IMR-90 (cell line): ENCODE data around the gene PIGP. TPM values are rescaled to one million over a fixed set of nuclear protein-coding genes. Genes with fewer than 3 reads are reported as not detected.

Source experiments
- ATAC-seq: fragments of 200-7000 bp; cut with Tn5 transposase; 2 replicates; pipeline ENCODE4 v1.9.1; 2020; ENCODE audit warnings: low read depth, mild to moderate bottlenecking, moderate library complexity
- BruUV-seq: library from RNA; stranded (reverse); fragments of 400-500 nt; replicated peaks from 2 replicates; lab custom pipeline; 2021; lab: Mats Ljungman, UMichigan
- CTCF ChIA-PET: fragments of 300-600 bp; formaldehyde crosslinking; extraction: SDS; loops from one replicate; lab custom pipeline; 2021; ENCODE audit warnings: antibody characterized with exemption; lab: Yijun Ruan, JAX
- POLR2A ChIA-PET: fragments of 300-600 bp; sonication (Branson Sonifier 250); formaldehyde crosslinking; loops from one replicate; lab custom pipeline; 2022; ENCODE audit warnings: antibody characterized with exemption; ENCODE audit not compliant: unreplicated experiment; lab: Charles Lee
- DNase-seq: peaks from one replicate; pipeline ENCODE4 v3.0.0; 2013
- H2AFZ ChIP-seq: replicated peaks from 2 replicates; pipeline ENCODE3; 2013; ENCODE audit warnings: low read length, mild to moderate bottlenecking; ENCODE audit not compliant: poor library complexity
- H2AK5ac ChIP-seq: 2 replicates; pipeline ENCODE4 v1.6.1; 2013; ENCODE audit warnings: low read depth, low read length, inconsistent platforms
- H2AK9ac ChIP-seq: replicated peaks from 2 replicates; pipeline ENCODE3; 2013; ENCODE audit warnings: mild to moderate bottlenecking, low read depth, low read length, moderate library complexity; ENCODE audit not compliant: poor library complexity
- H2BK120ac ChIP-seq: 2 replicates; pipeline ENCODE4 v1.6.1; 2013; ENCODE audit warnings: low read depth, low read length, inconsistent platforms
- H2BK15ac ChIP-seq: 3 replicates; pipeline ENCODE4 v1.6.1; 2013; ENCODE audit warnings: low read depth, low read length, inconsistent platforms
- H2BK20ac ChIP-seq: 2 replicates; pipeline ENCODE4 v1.6.1; 2013; ENCODE audit warnings: low read depth, mild to moderate bottlenecking, inconsistent platforms, low read length, moderate library complexity
- H2BK5ac ChIP-seq: 2 replicates; pipeline ENCODE4 v1.6.1; 2013; ENCODE audit warnings: mild to moderate bottlenecking, low read depth, low read length, inconsistent platforms; ENCODE audit not compliant: poor library complexity, severe bottlenecking
- H3K14ac ChIP-seq: replicated peaks from 2 replicates; pipeline ENCODE4 v1.6.1; 2013; ENCODE audit warnings: low read depth, low read length, inconsistent platforms
- H3K18ac ChIP-seq: 2 replicates; pipeline ENCODE4 v1.6.1; 2013; ENCODE audit warnings: low read depth, low read length, control low read depth
- H3K23ac ChIP-seq: 2 replicates; pipeline ENCODE4 v1.6.1; 2013; ENCODE audit warnings: low read depth, low read length, inconsistent platforms
- H3K27ac ChIP-seq: 2 replicates; pipeline ENCODE4 v1.5.1; 2013; ENCODE audit warnings: mild to moderate bottlenecking, control low read depth, low read length; ENCODE audit not compliant: insufficient read depth
- H3K27me3 ChIP-seq: 2 replicates; pipeline ENCODE4 v1.6.1; 2013; ENCODE audit warnings: low read length; ENCODE audit not compliant: control insufficient read depth, insufficient read depth
- H3K36me3 ChIP-seq: 2 replicates; pipeline ENCODE4 v1.6.1; 2013; ENCODE audit warnings: low read length, mixed read lengths; ENCODE audit not compliant: control insufficient read depth, insufficient read depth
- H3K4ac ChIP-seq: 2 replicates; pipeline ENCODE4 v1.6.1; 2013; ENCODE audit warnings: low read depth, low read length, inconsistent platforms
- H3K4me1 ChIP-seq: 2 replicates; pipeline ENCODE4 v1.6.1; 2013; ENCODE audit warnings: low read length, mixed read lengths; ENCODE audit not compliant: control insufficient read depth, insufficient read depth
- H3K4me2 ChIP-seq: 2 replicates; pipeline ENCODE4 v1.6.1; 2013; ENCODE audit warnings: low read depth, mild to moderate bottlenecking, control low read depth, low read length, moderate library complexity
- H3K4me3 ChIP-seq: 2 replicates; pipeline ENCODE4 v1.5.1; 2013; ENCODE audit warnings: low read depth, mild to moderate bottlenecking, control low read depth, low read length, moderate library complexity; ENCODE audit not compliant: insufficient read depth
- H3K56ac ChIP-seq: 2 replicates; pipeline ENCODE4 v1.6.1; 2013; ENCODE audit warnings: low read length, inconsistent platforms; ENCODE audit not compliant: insufficient read depth; ENCODE audit errors: extremely low read depth
- H3K79me1 ChIP-seq, 2 experiments: 2 replicates each; pipeline ENCODE4 v1.6.1; 2013; ENCODE audit warnings: low read length in 2 of 2, inconsistent platforms in 1 of 2, low read depth in 1 of 2
- H3K9ac ChIP-seq: 2 replicates; pipeline ENCODE4 v1.6.1; 2013; ENCODE audit warnings: low read depth, low read length, control low read depth
- H3K9me1 ChIP-seq: 2 replicates; pipeline ENCODE4 v1.6.1; 2013; ENCODE audit warnings: low read length, inconsistent platforms; ENCODE audit not compliant: insufficient read depth
- H3K9me3 ChIP-seq: 2 replicates; pipeline ENCODE4 v1.6.1; 2013; ENCODE audit warnings: low read length; ENCODE audit not compliant: control insufficient read depth, insufficient read depth
- H4K20me1 ChIP-seq: 2 replicates; pipeline ENCODE4 v1.6.1; 2013; ENCODE audit warnings: low read length, inconsistent platforms; ENCODE audit not compliant: insufficient read depth
- H4K5ac ChIP-seq: 2 replicates; pipeline ENCODE4 v1.6.1; 2013; ENCODE audit warnings: mild to moderate bottlenecking, low read depth, low read length, control low read depth
- H4K8ac ChIP-seq, 2 experiments: 2 replicates each; pipeline ENCODE4 v1.6.1; 2013; ENCODE audit warnings: low read depth in 2 of 2, low read length in 2 of 2, control low read depth in 1 of 2, inconsistent platforms in 1 of 2
- H4K91ac ChIP-seq: 2 replicates; pipeline ENCODE4 v1.6.1; 2013; ENCODE audit warnings: low read depth, low read length, inconsistent platforms; ENCODE audit not compliant: insufficient read depth
- BHLHE40 ChIP-seq: fragments of 150-350 bp; IDR thresholded peaks from 2 replicates; pipeline ENCODE4 v1.6.1; 2016; ENCODE audit warnings: mild to moderate bottlenecking, low read depth, low read length
- CEBPB ChIP-seq: IDR thresholded peaks from 2 replicates; pipeline ENCODE4 v1.6.1; 2012; ENCODE audit warnings: low read depth, low read length, improper control_type of control experiment
- CHD1 ChIP-seq: IDR thresholded peaks from 2 replicates; pipeline ENCODE4 v1.6.1; 2012; ENCODE audit warnings: low read depth, low read length, improper control_type of control experiment
- CTCF ChIP-seq: conservative IDR thresholded peaks from 2 replicates; pipeline ENCODE4 v1.5.1; 2012; ENCODE audit warnings: mild to moderate bottlenecking, low read depth, low read length, improper control_type of control experiment
- FOS ChIP-seq: fragments of 150-350 bp; IDR thresholded peaks from 2 replicates; pipeline ENCODE4 v1.6.1; 2016; ENCODE audit warnings: low read depth, low read length
- MAFK ChIP-seq: IDR thresholded peaks from 2 replicates; pipeline ENCODE4 v1.6.1; 2012; ENCODE audit warnings: low read depth, low read length, improper control_type of control experiment
- MAZ ChIP-seq: IDR thresholded peaks from 2 replicates; pipeline ENCODE4 v1.6.1; 2012; ENCODE audit warnings: low read depth, mild to moderate bottlenecking, low read length, improper control_type of control experiment, moderate library complexity, borderline replicate concordance
- MXI1 ChIP-seq: IDR thresholded peaks from 2 replicates; pipeline ENCODE4 v1.6.1; 2012; ENCODE audit warnings: low read depth, mild to moderate bottlenecking, low read length, moderate library complexity, borderline replicate concordance
- NFE2L2 ChIP-seq: fragments of 150-350 bp; IDR thresholded peaks from 2 replicates; pipeline ENCODE4 v1.6.1; 2016; ENCODE audit warnings: low read depth, mild to moderate bottlenecking, low read length
- POLR2A ChIP-seq: IDR thresholded peaks from 2 replicates; pipeline ENCODE4 v1.6.1; 2012; ENCODE audit warnings: mild to moderate bottlenecking, low read depth, low read length
- RAD21 ChIP-seq: IDR thresholded peaks from 2 replicates; pipeline ENCODE4 v1.6.1; 2012; ENCODE audit warnings: low read length, improper control_type of control experiment
- RCOR1 ChIP-seq: IDR thresholded peaks from 2 replicates; pipeline ENCODE4 v1.6.1; 2012; ENCODE audit warnings: mild to moderate bottlenecking, low read length, improper control_type of control experiment; ENCODE audit not compliant: insufficient replicate concordance
- RFX5 ChIP-seq: IDR thresholded peaks from 2 replicates; pipeline ENCODE4 v1.8.0; 2012; ENCODE audit warnings: low read depth, mild to moderate bottlenecking, low read length, moderate library complexity
- SMC3 ChIP-seq: fragments of 150-350 bp; IDR thresholded peaks from 2 replicates; pipeline ENCODE4 v1.6.1; 2016; ENCODE audit warnings: low read depth, mild to moderate bottlenecking, antibody characterized with exemption, low read length, moderate library complexity
- dilution Hi-C: fragments of 300-500 bp; cut with HindIII; formaldehyde crosslinking; loops from one replicate; pipeline ENCODE4 v1.14.3; 2018; ENCODE audit warnings: low sequenced_read_pairs; ENCODE audit not compliant: unreplicated experiment
- in situ Hi-C: fragments of 300-500 bp; cut with MboI; formaldehyde crosslinking; loops from 3 replicates; pipeline ENCODE4 v1.14.3; 2019; ENCODE audit warnings: low sequenced_read_pairs, inconsistent platforms, mixed read lengths
- intact Hi-C: fragments of 100-400 bp; cut with micrococcal nuclease; formaldehyde crosslinking; loops from 2 replicates; pipeline ENCODE4 v1.10.0; 2022
- polyA plus RNA-seq, 3 experiments: library from polyadenylated mRNA; depleted of rRNA; stranded (reverse); fragments of >200 nt; gene quantifications; 2 replicates each; pipeline ENCODE4 v1.2.3, GENCODE V29; 2012; ENCODE audit warnings: low replicate concordance in 1 of 3
- total RNA-seq: library from RNA; depleted of rRNA; stranded (reverse); fragments of >200 nt; gene quantifications from 2 replicates; pipeline ENCODE4 v1.2.3, GENCODE V29; 2012
- TF ChIP-seq, protein P1 (sequence below): fragments of 150-350 bp; IDR thresholded peaks from 2 replicates; pipeline ENCODE4 v1.6.1; 2017; ENCODE audit warnings: mild to moderate bottlenecking, antibody characterized with exemption, low read length, low read depth
- TF ChIP-seq, protein P2 (sequence below): fragments of 150-350 bp; IDR thresholded peaks from 2 replicates; pipeline ENCODE4 v1.6.1; 2016; ENCODE audit warnings: low read depth, mild to moderate bottlenecking, low read length, moderate library complexity, borderline replicate concordance

Gene PIGP
- total and polyA plus RNA-seq, 2 of the 4 experiments (the other 2 are of a cell fraction) = 4.1 to 15.4 TPM

- no peak overlapping the region for H3K56ac ChIP-seq
- H2AK5ac ChIP-seq = no peak overlapping the region
- no peak overlapping the region for H2BK120ac ChIP-seq
- no peak overlapping the region for H3K4me2 ChIP-seq
- ChIA-PET CTCF (no interaction called here), POLR2A (no interaction called here)
- H3K4me3 ChIP-seq = no peak overlapping the region
- H4K91ac ChIP-seq = no peak overlapping the region
- DNase-seq (no peak), ATAC-seq (no peak)
- H3K4ac ChIP-seq = no peak overlapping the region
- peaks cover 3% of the 10 kb centered on the region; the same call in 1 of the 2 replicates for H4K20me1 ChIP-seq
- intact Hi-C loops (no loop called here), in situ Hi-C loops (no loop called here), dilution Hi-C loops (no loop called here)
- H3K27ac ChIP-seq = no peak overlapping the region
- peaks cover 9% of the 10 kb centered on the region for H3K36me3 ChIP-seq
- H3K79me1 ChIP-seq = peaks cover 7 to 22% of the 10 kb centered on the region in 2 experiments
- no peaks in the 10 kb centered on the region; the same call in 1 of the 2 replicates for H3K9me1 ChIP-seq
- 0 out of 2 replicates have a peak, but pooled peaks cover 1% of the 10 kb centered on the region for H3K4me1 ChIP-seq
- H2BK15ac ChIP-seq = no peak overlapping the region
- H2AFZ ChIP-seq = no peak overlapping the region
- no peaks in the 10 kb centered on the region for H3K27me3 ChIP-seq
- no peaks in the 10 kb centered on the region for H3K9me3 ChIP-seq
- BruUV-seq = no TSS peak
- no peak overlapping the region for H4K5ac ChIP-seq
- no peak overlapping the region for H3K9ac ChIP-seq
- H2AK9ac ChIP-seq = no peak overlapping the region
- TF ChIP-seq RAD21 (no peak), MXI1 (no peak), RCOR1 (no peak), POLR2A (no peak), RFX5 (no peak), BHLHE40 (no peak), CEBPB (no peak), CHD1 (no peak), MAZ (no peak), SMC3 (no peak), CTCF (no peak), FOS (no peak), MAFK (no peak), NFE2L2 (no peak)
- TF ChIP-seq, protein P1, sequence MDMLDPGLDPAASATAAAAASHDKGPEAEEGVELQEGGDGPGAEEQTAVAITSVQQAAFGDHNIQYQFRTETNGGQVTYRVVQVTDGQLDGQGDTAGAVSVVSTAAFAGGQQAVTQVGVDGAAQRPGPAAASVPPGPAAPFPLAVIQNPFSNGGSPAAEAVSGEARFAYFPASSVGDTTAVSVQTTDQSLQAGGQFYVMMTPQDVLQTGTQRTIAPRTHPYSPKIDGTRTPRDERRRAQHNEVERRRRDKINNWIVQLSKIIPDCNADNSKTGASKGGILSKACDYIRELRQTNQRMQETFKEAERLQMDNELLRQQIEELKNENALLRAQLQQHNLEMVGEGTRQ = no peak
- TF ChIP-seq, protein P2, sequence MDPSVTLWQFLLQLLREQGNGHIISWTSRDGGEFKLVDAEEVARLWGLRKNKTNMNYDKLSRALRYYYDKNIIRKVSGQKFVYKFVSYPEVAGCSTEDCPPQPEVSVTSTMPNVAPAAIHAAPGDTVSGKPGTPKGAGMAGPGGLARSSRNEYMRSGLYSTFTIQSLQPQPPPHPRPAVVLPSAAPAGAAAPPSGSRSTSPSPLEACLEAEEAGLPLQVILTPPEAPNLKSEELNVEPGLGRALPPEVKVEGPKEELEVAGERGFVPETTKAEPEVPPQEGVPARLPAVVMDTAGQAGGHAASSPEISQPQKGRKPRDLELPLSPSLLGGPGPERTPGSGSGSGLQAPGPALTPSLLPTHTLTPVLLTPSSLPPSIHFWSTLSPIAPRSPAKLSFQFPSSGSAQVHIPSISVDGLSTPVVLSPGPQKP = no peak
- no peak overlapping the region for H3K23ac ChIP-seq
- H2BK5ac ChIP-seq = no peak overlapping the region
- H2BK20ac ChIP-seq = no peak overlapping the region
- H3K18ac ChIP-seq = no peak overlapping the region
- no peak overlapping the region for H4K8ac ChIP-seq
- H3K14ac ChIP-seq = no peak overlapping the region
Measured at GRCh38 chr21:37117204-37117603, 44.3 kb upstream of the PIGP start.
